GM13976 (cell line): Measurements from ENCODE around the gene TRABD2B.

Experiments used
- DNase-seq: peaks from one replicate; pipeline ENCODE4 v3.0.0; 2012; ENCODE audit warnings: low spot score
- CTCF ChIP-seq: IDR thresholded peaks from 2 replicates; pipeline ENCODE4 v1.5.1; 2012; ENCODE audit warnings: borderline replicate concordance, mild to moderate bottlenecking; ENCODE audit not compliant: insufficient read depth; ENCODE audit errors: extremely low read depth, missing control alignments, control extremely low read depth
- in situ Hi-C: fragments of 300-500 bp; cut with MboI; formaldehyde crosslinking; loops from one replicate; pipeline ENCODE4 v1.12.0; 2022; ENCODE audit warnings: low sequenced_read_pairs, mixed read lengths, inconsistent platforms; ENCODE audit not compliant: unreplicated experiment

Gene TRABD2B

GRCh38 chr1:47837056-47837830 lies 159.9 kb downstream of the TRABD2B start:
- TF ChIP-seq CTCF, result no peak
- no peak for DNase-seq
- in situ Hi-C loops, result no loop called here

- no peak for DNase-seq
- in situ Hi-C loops, result no loop called here
- TF ChIP-seq CTCF, result no peak
Measured at GRCh38 chr1:47835409-47835808, 161.8 kb downstream of the TRABD2B start.

GRCh38 chr1:47834326-47834725 lies 162.9 kb downstream of the TRABD2B start:
- no peak for TF ChIP-seq CTCF
- no peak for DNase-seq
- in situ Hi-C loops, result no loop called here

GRCh38 chr1:47830641-47831333 lies 166.4 kb downstream of the TRABD2B start:
- in situ Hi-C loops, result no loop called here
- no peak for TF ChIP-seq CTCF

GRCh38 chr1:47830021-47830420 lies 167.2 kb downstream of the TRABD2B start:
- in situ Hi-C loops, result no loop called here
- no peak for DNase-seq
- TF ChIP-seq CTCF, result no peak

More at GRCh38 chr1:47830641-47831333, 166.4 kb downstream of the TRABD2B start:
- no peak for DNase-seq

DNA sequence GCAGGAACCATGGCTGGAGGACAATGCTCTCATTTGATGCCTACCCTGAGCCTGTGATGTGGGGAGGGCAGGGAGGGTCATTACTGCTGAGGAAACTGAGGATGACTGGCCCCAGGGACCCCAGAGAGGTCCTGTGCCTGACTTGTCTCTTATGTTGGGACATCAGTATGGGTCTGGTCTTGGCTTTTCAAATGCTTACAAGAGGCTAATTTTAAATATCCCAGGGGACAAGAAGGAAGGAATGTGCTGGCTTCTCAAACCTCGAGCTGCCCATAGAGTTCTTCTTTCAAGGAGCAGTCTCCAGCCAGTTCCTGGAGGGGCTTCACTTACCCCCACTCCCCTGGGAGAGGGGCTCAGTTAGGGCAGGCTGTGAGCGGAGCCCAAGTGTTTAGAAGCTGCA lies 168.2 kb downstream of the TRABD2B start:
- no peak for TF ChIP-seq CTCF
- no peak for DNase-seq
- in situ Hi-C loops, result no loop called here
